GM23338 (cell line): Measurements from ENCODE around the gene ALDH2.

Experiments
- CREB1 ChIP-seq: fragments of 250-450 bp; sonication (Bioruptor Pico); IDR thresholded peaks from 2 replicates; pipeline ENCODE4 v1.5.0; 2020; ENCODE audit warnings: low read depth, mild to moderate bottlenecking, moderate library complexity
- CTCF ChIP-seq, 2 experiments: fragments of 200-600 bp in 1 of 2; sonication (generic) in 1 of 2; conservative IDR thresholded peaks; 2 replicates each; pipeline versions ENCODE4 v1.5.1 to v1.6.1; 2016 to 2017; ENCODE audit warnings: antibody characterized with exemption in 2 of 2, low read depth in 2 of 2, mild to moderate bottlenecking in 2 of 2, moderate library complexity in 1 of 2
- ETS1 ChIP-seq: IDR thresholded peaks from 2 replicates; pipeline ENCODE4 v1.6.1; 2016; ENCODE audit warnings: antibody characterized with exemption
- EZH2 ChIP-seq: fragments of 200-600 bp; sonication (generic); IDR thresholded peaks from one replicate; pipeline ENCODE4 v1.8.0; 2017; ENCODE audit warnings: antibody characterized with exemption, mild to moderate bottlenecking, low read depth; ENCODE audit not compliant: unreplicated experiment
- EZH2phosphoT487 ChIP-seq: fragments of 200-600 bp; sonication (generic); IDR thresholded peaks from one replicate; pipeline ENCODE4 v1.8.1; 2018; ENCODE audit warnings: antibody characterized with exemption; ENCODE audit not compliant: unreplicated experiment
- JUNB ChIP-seq: IDR thresholded peaks from one replicate; pipeline ENCODE4 v1.6.1; 2016; ENCODE audit warnings: antibody characterized with exemption; ENCODE audit not compliant: unreplicated experiment
- NANOG ChIP-seq: IDR thresholded peaks from 2 replicates; pipeline ENCODE4 v1.6.1; 2016; ENCODE audit warnings: antibody characterized with exemption, borderline replicate concordance
- POLR2AphosphoS5 ChIP-seq: IDR thresholded peaks from 2 replicates; pipeline ENCODE4 v1.6.1; 2016; ENCODE audit warnings: antibody characterized with exemption, low read depth
- REST ChIP-seq: IDR thresholded peaks from one replicate; pipeline ENCODE4 v1.6.1; 2018; ENCODE audit warnings: antibody characterized with exemption; ENCODE audit not compliant: unreplicated experiment
- ZNF114 ChIP-seq: fragments of 250-450 bp; sonication (Bioruptor Pico); IDR thresholded peaks from 2 replicates; pipeline ENCODE4 v1.5.0; 2020; ENCODE audit warnings: mild to moderate bottlenecking, moderate library complexity
- ZNF462 ChIP-seq: fragments of 250-450 bp; sonication (Bioruptor Pico); IDR thresholded peaks from 2 replicates; pipeline ENCODE4 v1.5.0; 2020; ENCODE audit warnings: mild to moderate bottlenecking, moderate library complexity

GRCh38 chr12:111756681-111757080 lies 10.1 kb upstream of the ALDH2 start:
- TF ChIP-seq CTCF (conservative IDR thresholded peaks at IDR 0.05; ENCODE audit: low read depth in 2 of 2) (no peak), REST (no peak), EZH2 (no peak), POLR2AphosphoS5 (no peak), CREB1 (CRISPR knock-in tag) (no peak), ZNF114 (CRISPR knock-in tag) (no peak), EZH2phosphoT487 (no peak), NANOG (no peak), JUNB (no peak), ETS1 (no peak), ZNF462 (CRISPR knock-in tag) (no peak)
